ENCODE results near the gene DCLK1.

DNA sequence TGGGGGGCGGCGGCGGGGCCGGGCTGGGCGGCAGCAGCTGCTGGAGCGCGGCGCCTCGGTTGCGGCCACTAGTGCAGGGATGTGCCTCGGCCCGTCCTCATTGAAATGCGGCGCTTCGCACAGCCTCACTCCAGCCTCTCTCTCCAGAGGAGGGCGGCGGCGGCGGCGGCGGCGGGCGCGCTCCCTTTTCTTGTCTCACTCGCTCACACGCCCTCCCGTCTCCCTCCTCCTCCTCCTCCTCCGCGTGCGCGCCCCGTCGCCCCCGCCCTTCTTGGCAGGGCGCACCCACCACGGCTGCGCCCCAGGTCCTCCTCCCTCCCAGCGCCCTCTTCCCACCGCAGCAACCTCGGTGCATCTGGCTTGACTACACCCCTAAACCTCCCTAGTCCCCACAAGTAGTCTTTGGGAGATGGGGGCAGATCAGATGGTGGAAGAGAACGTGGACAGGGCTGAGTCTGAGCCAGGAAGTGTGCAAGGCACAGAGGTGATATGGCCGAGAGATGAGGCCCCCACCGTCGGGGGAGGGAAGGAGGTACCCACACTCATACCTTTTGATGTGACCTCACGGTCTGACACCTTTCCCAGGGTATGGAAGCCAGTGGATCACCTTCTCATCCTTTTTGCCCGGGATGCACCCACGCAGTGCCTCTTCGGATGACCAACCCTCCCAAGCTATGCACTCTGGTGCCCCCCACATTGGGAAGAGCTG lies at the start of gene DCLK1:
- TF ChIP-seq, protein P1, sequence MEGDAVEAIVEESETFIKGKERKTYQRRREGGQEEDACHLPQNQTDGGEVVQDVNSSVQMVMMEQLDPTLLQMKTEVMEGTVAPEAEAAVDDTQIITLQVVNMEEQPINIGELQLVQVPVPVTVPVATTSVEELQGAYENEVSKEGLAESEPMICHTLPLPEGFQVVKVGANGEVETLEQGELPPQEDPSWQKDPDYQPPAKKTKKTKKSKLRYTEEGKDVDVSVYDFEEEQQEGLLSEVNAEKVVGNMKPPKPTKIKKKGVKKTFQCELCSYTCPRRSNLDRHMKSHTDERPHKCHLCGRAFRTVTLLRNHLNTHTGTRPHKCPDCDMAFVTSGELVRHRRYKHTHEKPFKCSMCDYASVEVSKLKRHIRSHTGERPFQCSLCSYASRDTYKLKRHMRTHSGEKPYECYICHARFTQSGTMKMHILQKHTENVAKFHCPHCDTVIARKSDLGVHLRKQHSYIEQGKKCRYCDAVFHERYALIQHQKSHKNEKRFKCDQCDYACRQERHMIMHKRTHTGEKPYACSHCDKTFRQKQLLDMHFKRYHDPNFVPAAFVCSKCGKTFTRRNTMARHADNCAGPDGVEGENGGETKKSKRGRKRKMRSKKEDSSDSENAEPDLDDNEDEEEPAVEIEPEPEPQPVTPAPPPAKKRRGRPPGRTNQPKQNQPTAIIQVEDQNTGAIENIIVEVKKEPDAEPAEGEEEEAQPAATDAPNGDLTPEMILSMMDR (IDR thresholded peaks at IDR 0.05) = no peak
- no peak for TF ChIP-seq TCF7L2 (IDR thresholded peaks at IDR 0.05; ENCODE audit: low read depth, low read length)
